ENCODE results near the gene PRDX2. TPM values are rescaled to one million over a fixed set of nuclear protein-coding genes. Genes with fewer than 3 reads are reported as not detected.
A peak's percentile ranks its signal among the peaks of the same experiment; 100 is the strongest.

PRDX2 gene
- total and polyA plus RNA-seq, 10 of the 15 experiments (the other 5 are each of a cell fraction or from before 2014, with no cell fraction given), result 93.0 to 812 (median 344) TPM

DNA sequence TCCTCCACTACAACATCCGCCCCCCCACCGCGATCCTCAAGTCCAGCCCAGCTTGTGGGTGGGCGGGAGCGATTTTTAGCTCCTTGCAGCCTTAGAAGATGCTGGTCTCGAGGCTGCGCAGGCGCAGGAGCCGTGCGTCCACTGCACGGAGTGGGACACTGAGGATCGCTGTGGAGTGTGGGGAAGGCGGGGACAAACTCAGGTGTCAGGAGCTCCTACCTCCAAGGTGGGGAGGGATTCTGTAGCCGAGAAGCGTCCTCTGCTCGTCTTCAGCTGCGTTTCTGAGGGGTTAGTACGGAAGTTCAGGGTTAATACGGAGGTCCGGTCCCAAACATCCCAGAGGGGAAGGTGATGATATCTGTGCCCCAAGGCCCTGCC lies 33.0 kb upstream of the PRDX2 start, which contains the start of gene RTBDN:
Gene RTBDN (minus strand): TSS at position 14 of the 378 bp plus-strand sequence. CDS start 4,600 bp downstream, outside the sequence.
- TF ChIP-seq PAX5 (IDR thresholded peaks at IDR 0.05; ENCODE audit: borderline replicate concordance, low read depth, low read length), result no peak
- TF ChIP-seq NRF1 (conservative IDR thresholded peaks at IDR 0.05; ENCODE audit: low read depth, low read length), result 0 out of 2 replicates have a peak, but pooled peaks have one; percentile 1
- intact Hi-C loops (cut with micrococcal nuclease; ENCODE audit: unreplicated experiment) (no loop called here), in situ Hi-C loops (cut with MboI) (no loop called here)
- CTCF ChIA-PET, result interaction anchor here (0.8 to 2.1 kb wide), 6 partner anchors 12 to 131 kb away, joined by 3 to 4 read pairs (median 4); no protein-coding TSS in a partner anchor
- H3K9me3 ChIP-seq (replicated peaks; ENCODE audit: control insufficient read depth, insufficient read depth, low read length), result no peaks in the 10 kb centered on the region; the same call in none of the 3 replicates
- peaks cover 10 to 41% of the 10 kb centered on the region in 2 experiments for H3K27me3 ChIP-seq (replicated peaks in 1 of 2; ENCODE audit: control insufficient read depth in 2 of 2, insufficient read depth in 2 of 2, low read length in 1 of 2)
- H3K4me1 ChIP-seq (ENCODE audit: control insufficient read depth, insufficient read depth, low read length), result peaks cover 4% of the 10 kb centered on the region; the same call in 1 of the 2 replicates
- no peak within 1 kb of the TSS for H3K9ac ChIP-seq (ENCODE audit: control insufficient read depth, insufficient read depth, low read length)
- no peak for DNase-seq (ENCODE audit: low read depth, low spot score)
- no peak within 1 kb of the TSS; the same call in 1 of the 2 replicates for H2AFZ ChIP-seq (ENCODE audit: control insufficient read depth, low read depth, low read length)
- ATAC-seq, result no peak
- BruUV-seq (replicated peaks), result no TSS peak
- no peaks in the 10 kb centered on the region for H3K79me2 ChIP-seq (ENCODE audit: control insufficient read depth, insufficient read depth, low read length)
- H3K4me2 ChIP-seq (ENCODE audit: control insufficient read depth, insufficient read depth), result peak within 1 kb of the TSS; percentile 86
- RAD21 ChIA-PET (ENCODE audit: unreplicated experiment), result interaction anchor here (0.7 kb wide), 1 partner anchor 12 kb away, joined by 4 read pairs; no protein-coding TSS in a partner anchor
- WGBS (ENCODE audit: insufficient coverage, insufficient replicate concordance, low lambda C conversion rate, missing lambda C conversion rate), result 11% methylated on average over 20 of the region's 20 CpGs
- FAIRE-seq, result no peak
- SMC1A ChIA-PET (ENCODE audit: uncharacterized antibody, unreplicated experiment), result interaction anchor here (0.5 kb wide), 1 partner anchor 1310 kb away, joined by 3 read pairs; no protein-coding TSS in a partner anchor
- POLR2A ChIA-PET, result no interaction called here
- peak within 1 kb of the TSS; percentile 41; the same call in 1 of the 2 replicates for H3K4me3 ChIP-seq
- H3K36me3 ChIP-seq (ENCODE audit: control insufficient read depth in 2 of 2, insufficient read depth in 2 of 2, low read length in 1 of 2), result no peaks in the 10 kb centered on the region
- H4K20me1 ChIP-seq (ENCODE audit: control insufficient read depth, insufficient read depth), result no peaks in the 10 kb centered on the region; the same call in 1 of the 2 replicates
- no peak within 1 kb of the TSS for H3K27ac ChIP-seq (ENCODE audit: control insufficient read depth, insufficient read depth)

DNA sequence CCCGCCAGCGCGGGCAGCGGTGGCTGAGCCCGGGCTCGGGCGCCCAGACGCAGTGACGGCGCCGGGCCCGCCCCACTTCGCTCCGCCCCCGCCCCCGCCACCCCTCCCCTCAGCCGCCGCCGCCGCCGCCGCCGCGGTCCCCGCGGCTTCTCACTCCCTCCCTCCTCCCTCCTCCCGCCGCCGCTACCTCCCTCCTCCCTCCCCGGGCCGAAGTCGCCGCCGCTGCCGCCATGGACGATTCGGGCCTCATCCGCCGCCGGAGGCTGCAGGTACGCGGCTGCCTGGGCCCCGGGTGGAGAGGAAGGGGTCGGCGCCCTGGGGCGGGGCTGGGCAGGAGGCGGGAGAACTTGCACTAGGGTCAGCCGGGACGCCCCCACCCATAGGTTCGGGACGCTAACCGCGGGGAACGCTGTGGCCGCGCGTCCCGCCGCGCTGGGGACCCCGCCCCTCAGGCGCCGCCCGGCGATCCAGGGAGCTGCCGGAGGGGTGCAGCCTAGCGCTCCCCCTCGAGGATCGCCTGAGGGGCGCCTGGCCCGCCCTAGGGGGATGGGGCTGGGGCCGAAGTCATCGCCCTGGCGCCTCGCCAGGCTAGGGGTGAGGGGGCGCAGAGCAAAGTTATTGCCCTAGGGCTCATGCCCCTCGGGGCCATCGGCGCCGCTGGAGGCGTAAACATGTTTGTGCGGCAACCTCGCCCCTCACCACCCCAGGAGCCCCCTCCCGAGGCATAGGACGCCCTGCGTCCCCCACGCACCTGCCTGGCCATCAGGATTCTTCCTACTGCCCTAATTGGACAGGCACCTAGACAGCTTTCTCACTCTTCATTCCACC lies 32.4 kb upstream of the PRDX2 start:
- RAD21 ChIA-PET (ENCODE audit: unreplicated experiment), result no interaction called here
- Histone ChIP-seq H3K36me3 (ENCODE audit: control insufficient read depth in 2 of 2, insufficient read depth in 2 of 2, low read length in 1 of 2) (no peaks in the 10 kb centered on the region), H3K9me3 (replicated peaks; ENCODE audit: control insufficient read depth, insufficient read depth, low read length) (no peaks in the 10 kb centered on the region; the same call in none of the 3 replicates), H4K20me1 (ENCODE audit: control insufficient read depth, insufficient read depth) (no peaks in the 10 kb centered on the region; the same call in 1 of the 2 replicates), H3K9ac (ENCODE audit: control insufficient read depth, insufficient read depth, low read length) (no peak overlapping the region), H3K4me1 (ENCODE audit: control insufficient read depth, insufficient read depth, low read length) (peaks cover 4% of the 10 kb centered on the region; the same call in 1 of the 2 replicates), H3K27me3 (replicated peaks in 1 of 2; ENCODE audit: control insufficient read depth in 2 of 2, insufficient read depth in 2 of 2, low read length in 1 of 2) (peaks cover 10 to 37% of the 10 kb centered on the region in 2 experiments), H3K27ac (ENCODE audit: control insufficient read depth, insufficient read depth) (no peak overlapping the region), H3K4me2 (ENCODE audit: control insufficient read depth, insufficient read depth) (peak overlapping the region; percentile 86), H3K79me2 (ENCODE audit: control insufficient read depth, insufficient read depth, low read length) (no peaks in the 10 kb centered on the region), H3K4me3 (peak overlapping the region; percentile 41; the same call in 1 of the 2 replicates), H2AFZ (ENCODE audit: control insufficient read depth, low read depth, low read length) (no peak overlapping the region; the same call in 1 of the 2 replicates)
- WGBS (ENCODE audit: insufficient coverage, insufficient replicate concordance, low lambda C conversion rate, missing lambda C conversion rate), result 17% methylated on average over 19 of the region's 87 CpGs
- POLR2A ChIA-PET, result no interaction called here
- ATAC-seq (peak; percentile 12; the same call in 2 of the 3 replicates), DNase-seq (ENCODE audit: low read depth, low spot score) (no peak), FAIRE-seq (no peak)
- SMC1A ChIA-PET (ENCODE audit: uncharacterized antibody, unreplicated experiment), result no interaction called here
- no TSS peak for BruUV-seq (replicated peaks)
- CTCF ChIA-PET, result interaction anchor here (0.8 to 2.1 kb wide), 5 partner anchors 13 to 74 kb away, joined by 3 to 4 read pairs (median 3); no protein-coding TSS in a partner anchor
- TF ChIP-seq NFXL1 (IDR thresholded peaks at IDR 0.05; ENCODE audit: borderline replicate concordance) (0 out of 2 replicates have a peak, but pooled peaks have one; percentile 60), RFX5 (IDR thresholded peaks at IDR 0.05; ENCODE audit: low read depth, low read length) (no peak), SUZ12 (IDR thresholded peaks at IDR 0.05; ENCODE audit: unreplicated experiment) (peak; percentile 79), HCFC1 (IDR thresholded peaks at IDR 0.05; ENCODE audit: low read length) (no peak)
- in situ Hi-C loops (cut with MboI) (no loop called here), intact Hi-C loops (cut with micrococcal nuclease; ENCODE audit: unreplicated experiment) (no loop called here)

All from GM12878 (cell line).